Forelimb muscle (tissue), 1 donor: Measurements from ENCODE around the gene SKAP2. TPM values are rescaled to one million over a fixed set of nuclear protein-coding genes. Genes with fewer than 3 reads are reported as not detected.
A peak's percentile ranks its signal among the peaks of the same experiment; 100 is the strongest.

Experiments used
- DNase-seq: peaks from one replicate; pipeline ENCODE4 v3.0.0-alpha.2; 2013; ENCODE audit warnings: low read depth
- polyA plus RNA-seq: library from polyadenylated mRNA; unstranded; fragments of 120-200 nt; gene quantifications from one replicate; pipeline ENCODE4 v1.2.1, GENCODE V29; 2013; ENCODE audit not compliant: insufficient read length

SKAP2 gene
- polyA plus RNA-seq, 1 donor: 11.3 TPM

DNA sequence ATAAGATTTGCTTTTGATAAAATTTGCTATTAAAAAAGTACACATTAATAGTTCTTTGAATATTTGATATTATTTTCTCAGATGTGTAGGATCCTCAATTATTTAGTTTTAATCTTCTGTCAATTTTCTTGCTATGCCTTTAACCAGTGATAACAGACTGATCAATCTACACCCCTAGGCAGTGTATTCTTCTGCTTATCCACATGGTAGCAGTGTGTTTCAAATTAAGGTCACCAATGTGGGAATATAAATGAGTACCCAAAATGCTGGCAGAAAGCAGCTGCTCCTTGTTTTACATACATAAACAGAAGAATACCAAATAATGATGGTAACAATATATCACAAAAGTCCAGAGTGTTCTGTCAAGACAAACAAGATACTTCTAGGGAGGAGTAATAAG lies 87.0 kb downstream of the SKAP2 start:
- DNase-seq: no peak

DNA sequence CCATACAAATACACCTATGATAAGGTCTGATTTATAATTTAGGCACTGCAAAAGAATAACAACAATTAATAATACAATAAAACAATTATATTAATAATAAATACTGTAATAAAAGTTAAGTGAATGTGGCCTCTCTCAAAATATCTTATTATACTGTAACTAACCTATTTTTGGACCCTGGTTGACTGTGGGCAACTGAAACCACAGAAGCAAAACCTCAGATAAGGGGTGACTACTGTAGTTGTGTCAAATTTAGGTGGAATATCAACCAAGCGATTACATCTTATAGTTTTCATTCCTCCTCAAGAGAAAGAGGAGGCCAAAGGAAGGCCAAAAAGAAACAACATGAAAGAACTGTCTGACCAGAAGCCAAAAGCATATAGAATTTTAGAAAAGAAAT lies 103.9 kb downstream of the SKAP2 start:
- DNase-seq: no peak

DNA sequence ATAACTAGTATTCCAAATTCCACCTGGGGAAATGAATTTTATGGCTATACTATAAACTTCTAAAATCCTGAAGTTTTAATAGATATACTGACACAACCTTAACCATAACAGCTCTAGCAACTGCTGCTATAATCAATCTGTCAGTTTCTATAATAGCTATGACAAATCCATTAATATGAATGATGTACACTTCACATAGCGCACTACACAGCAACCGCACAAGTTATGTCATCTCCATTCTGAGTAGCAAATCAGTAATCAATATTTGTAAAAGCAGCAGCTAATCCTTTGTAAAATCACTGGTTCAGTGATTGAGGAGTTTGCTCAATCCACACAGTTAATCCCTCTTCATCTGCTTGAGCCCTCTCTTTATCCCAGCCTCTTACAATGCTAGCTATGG lies 105.3 kb downstream of the SKAP2 start:
- DNase-seq: no peak

DNA sequence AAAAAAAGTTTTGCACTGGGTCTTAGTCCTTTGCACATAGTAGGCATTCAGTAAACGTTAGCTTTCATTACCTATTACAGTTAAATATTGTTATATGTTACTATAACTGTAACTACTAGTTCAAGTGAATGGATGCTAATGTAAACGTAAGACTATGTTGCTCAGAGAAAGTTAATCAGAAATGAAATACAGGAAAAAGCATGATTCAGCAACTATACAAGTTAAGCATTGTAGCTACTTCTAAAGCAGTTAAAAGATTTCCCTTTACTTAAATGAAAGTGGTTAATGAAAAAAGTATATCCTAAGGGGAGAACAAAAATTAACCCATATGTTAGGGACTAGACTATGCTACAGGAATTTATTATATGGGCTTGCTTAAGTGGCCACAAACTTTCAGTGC lies 121.2 kb downstream of the SKAP2 start:
- no peak for DNase-seq

DNA sequence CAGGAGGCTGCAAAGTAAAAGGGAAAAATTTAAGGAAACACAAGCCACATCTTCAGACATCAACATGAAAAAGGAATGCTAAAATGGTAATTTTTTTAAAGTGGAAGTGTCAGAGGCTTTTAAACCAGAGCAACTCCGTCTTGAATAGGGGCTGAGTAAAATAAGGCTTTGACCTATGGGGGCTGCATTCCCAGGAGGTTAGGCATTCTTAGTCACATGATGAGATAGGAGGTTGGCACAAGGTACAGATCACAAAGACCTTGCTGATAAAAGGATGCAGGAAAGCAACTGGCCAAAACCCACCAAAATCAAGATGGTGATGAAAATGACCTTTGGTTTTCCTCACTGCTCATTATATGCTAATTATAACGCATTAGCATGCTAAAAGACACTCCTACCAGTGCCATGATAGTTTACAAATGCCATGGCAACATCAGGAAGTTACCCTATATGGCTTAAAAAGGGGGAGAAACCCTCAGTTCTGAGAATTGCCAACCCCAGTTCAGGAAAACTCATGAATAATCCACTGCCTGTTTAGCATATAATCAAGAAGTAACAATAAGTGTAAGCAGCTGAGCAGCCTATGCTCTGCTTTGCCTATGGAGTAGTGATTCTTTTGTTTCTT lies 128.3 kb downstream of the SKAP2 start:
- no peak for DNase-seq

DNA sequence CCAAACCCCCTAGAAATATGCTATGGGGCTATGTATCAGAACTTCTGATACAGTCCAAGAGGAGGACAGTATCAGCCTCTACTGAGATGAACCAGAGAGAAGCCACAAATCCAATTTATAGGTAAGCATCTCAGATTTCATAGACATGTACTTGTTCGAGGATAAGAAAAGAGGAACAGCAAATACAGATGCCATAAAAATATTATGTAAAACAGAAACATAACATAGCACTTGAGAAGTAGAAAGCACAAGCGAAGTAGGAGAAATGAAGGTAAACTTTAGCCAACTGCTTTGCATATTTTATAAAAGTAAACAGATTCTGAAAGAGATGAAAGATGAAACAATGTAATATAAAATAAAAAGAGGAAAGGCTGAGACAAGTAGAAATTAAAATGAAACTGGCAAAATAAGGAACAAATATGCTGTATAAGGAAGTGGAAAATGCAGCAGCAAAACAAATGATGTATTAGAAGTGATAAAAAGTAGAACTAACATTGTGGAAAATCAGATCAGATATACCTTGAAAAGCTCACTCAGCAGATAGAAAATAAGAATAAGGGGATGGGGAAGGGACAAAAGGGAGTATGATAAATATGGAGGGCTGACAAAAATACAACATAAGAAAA lies 135.1 kb downstream of the SKAP2 start:
- DNase-seq: no peak

DNA sequence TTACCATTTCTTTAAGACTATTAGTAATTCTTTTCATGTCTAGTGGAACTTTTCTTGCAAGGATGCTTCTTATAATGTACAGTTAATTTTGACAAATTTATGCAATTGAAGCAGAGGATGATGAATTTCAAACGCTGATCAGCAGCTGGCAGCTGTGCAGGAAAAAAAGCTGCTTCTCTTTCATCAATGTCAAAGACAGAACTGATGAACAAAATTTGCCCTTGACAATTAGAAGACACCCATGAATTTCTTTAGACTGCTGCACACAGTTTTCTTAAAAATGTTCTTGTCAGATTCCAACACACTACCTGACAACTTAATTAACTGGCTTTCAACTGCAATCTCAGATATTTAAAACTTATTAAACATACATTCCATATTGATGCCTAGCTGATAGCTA lies 138.3 kb downstream of the SKAP2 start:
- DNase-seq: no peak

DNA sequence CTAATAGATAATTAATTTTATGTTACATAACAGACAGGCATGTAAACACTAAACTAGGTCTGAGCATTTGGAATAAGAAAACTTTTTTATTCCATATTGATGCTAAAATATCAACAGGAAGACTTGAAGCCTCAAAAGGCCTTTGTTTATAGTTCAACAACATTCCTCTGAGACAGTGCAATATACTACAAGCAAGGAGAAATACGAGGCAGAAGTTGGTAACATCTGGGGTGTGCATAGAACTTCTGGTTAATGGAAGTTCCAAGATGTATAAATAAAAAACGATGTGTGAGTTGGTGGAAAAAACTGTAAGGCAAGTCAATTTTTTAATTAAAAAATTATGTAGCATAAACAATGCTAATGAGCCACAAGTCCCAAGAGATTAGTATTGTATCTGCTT lies 139.6 kb downstream of the SKAP2 start:
- DNase-seq: no peak

DNA sequence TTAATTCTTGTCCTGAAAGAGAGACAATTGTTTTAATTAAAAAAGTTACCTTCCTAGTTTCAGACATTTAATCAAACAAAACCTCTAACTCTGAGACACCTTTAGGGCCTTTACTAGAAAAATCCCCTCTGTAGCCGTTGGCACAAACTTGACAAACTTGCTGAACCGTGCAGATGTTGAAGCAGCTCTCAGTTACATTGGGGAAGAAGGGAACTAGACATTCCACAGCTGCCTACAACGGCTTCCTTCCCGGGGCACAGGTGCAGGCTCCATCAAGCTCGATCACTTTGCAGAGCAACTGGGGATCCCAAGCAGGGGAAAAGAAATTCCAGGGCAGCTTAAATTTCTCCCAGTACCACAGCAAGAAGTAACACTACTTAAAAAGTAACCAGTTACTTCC lies 141.3 kb downstream of the SKAP2 start:
- peak; percentile 41 for DNase-seq

DNA sequence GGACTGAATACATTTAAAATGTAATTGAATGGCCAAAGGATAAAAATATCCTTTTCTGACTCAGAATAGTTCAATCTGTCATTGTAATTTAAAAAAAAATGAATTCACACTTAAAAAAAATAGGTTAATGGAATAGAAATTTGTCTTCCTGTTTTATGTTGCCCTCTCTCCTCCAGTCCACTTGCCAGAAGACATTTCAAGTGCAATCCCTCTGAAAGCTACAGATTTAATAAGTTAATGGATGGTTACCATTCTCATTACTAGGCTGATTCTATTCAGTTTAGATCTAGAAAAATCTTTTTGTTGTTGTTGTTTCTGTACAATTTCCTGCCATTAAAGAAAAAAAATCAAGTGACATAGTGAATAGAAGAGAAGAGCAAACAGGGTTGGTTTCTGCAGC lies 142.9 kb downstream of the SKAP2 start:
- no peak for DNase-seq

DNA sequence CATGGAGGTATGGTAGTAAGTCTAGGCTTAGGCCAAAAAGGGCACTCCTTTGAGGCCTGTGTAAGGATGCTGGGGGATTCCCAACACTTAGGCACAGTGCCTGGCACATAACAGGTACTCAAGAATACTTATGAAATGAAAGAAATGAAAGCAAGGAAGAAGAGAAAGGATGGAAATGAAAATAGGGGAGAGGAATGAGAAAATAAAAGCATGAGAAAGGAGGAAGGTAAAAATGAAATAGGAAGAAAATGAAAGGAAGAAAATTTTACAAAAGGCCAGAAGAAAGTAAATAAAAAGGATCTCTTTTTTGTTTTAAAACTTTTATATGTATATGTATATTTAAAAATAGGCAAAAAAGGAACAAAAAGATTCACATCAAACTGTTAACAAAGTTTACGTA lies 146.3 kb downstream of the SKAP2 start:
- no peak for DNase-seq

DNA sequence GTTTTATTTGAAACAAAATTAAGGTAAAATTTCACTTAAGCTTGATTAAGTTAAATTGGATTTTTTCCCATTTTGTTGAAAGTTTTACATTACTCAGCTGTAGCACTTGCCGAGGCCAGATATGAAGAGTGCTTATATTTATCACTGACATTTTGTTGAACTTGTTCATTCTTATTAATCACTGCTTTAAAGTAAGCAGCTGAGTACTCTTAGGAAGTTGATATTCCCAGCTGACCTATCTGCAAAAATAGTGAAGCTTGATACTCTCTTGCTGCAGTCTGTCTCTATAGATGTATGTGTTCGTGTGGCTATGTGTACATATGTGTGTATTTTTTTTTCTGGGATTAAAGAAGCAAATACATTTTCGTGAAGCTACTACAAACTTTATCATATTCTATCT lies 150.0 kb downstream of the SKAP2 start:
- DNase-seq: no peak

DNA sequence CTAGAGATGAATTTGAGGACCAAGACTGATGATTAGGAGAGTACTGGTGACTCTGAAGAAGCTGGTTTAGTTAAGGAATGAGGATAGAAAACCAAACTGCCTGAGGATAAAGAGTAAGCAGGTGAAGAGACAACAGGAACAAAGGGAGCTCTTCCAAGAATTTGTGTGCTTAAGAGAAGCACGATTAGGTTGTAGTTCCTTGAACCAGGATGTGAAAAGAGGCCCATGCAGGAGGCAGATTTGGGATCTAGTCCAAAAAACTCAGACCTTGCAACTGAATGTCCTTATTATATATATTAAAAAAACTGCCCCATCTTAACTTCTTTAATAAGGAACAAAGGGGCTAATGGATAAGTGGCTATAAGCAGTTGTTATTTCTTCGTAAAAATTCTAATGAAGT lies 150.4 kb downstream of the SKAP2 start:
- no peak for DNase-seq

DNA sequence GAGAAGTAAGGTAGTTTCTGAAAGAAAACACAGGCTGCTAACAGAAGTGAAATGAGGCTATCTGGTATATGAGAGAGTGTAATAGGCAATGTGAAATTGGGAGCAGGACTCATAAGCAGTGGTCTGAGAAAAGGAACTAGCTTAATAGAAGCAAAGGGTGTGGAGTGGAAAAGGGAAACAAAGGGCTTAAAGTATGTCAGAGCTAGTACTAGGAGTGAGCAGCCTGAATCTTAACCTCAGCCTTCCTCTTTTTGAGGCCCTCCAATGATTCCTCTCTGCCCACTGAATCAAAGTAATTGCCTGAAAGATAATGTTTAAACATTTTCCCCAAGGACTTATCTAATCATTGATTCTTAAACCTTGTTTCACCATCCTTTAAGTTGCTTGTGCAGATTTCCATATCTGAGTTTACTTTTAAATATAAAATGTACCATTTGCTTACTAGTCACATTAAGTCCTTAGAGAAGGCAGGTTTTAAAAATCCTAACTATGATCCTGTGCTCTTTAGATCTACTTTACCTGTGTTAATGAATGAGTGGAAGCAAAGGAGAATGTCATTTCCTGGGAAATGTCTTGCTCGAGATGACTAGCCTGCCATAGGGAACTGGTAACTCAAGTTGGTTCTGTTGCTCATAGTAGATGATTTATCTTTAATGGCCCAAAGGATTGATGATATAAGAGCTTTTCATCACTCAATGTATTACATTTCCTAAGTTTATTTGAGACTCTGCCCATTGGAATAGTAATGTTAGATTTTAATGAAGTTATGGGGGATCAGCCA lies 155.0 kb downstream of the SKAP2 start:
- DNase-seq: no peak

DNA sequence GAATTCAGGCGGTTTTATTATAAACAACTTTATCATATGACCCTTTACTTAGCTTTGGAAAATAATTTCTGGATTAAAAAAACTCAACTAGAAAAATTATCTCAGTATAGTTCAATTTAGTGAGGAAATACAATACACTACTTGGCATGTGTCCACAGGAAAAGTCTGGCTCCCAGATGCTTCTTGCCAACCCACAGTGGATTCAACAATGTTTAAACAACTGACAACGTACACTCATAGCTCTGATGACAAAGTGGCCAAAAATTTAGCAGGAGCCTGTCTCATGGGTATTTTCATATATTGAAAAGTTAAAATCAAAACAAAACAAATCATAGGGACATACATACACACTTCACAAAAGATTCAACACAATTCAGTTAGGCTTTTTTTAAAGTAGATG lies 158.8 kb downstream of the SKAP2 start:
- peak; percentile 70 for DNase-seq

DNA sequence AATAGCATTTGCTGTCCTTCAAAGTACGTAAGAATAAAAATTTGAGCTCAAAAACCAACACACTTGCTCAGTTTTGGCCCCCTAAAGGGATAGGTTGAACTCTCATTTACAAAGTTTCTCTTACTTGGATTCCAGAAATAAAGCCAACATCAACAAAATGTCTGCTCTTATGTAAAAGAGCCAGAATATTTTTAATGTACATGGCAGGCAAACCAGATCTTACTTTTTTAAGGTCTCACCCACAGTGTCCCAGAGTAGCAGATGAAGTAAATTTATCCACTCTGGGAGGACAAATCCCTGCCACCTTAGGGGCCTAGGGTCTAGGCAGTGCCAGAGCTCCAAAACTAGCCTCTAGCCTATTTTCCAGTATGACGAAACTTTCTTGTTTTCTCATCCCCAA lies 159.6 kb downstream of the SKAP2 start:
- DNase-seq: no peak

DNA sequence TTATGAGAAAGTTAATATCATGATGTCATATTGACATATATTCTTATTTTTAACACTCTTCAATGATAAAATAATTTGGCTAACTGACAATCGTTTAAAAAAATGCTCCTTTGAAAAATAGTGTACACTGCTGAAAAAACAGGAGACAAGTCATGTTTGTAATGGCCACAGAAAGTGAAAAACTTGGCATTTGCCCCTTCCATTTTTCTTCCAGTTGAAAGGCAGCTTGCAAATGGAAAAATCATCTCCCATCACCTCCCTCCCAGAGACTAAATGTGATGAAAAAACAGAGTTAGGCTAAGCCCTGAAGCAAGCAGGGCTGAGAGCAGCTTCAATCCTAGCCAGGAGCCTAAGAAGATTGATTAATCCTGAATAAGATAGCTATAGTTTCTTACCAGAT lies 160.4 kb downstream of the SKAP2 start:
- no peak for DNase-seq

DNA sequence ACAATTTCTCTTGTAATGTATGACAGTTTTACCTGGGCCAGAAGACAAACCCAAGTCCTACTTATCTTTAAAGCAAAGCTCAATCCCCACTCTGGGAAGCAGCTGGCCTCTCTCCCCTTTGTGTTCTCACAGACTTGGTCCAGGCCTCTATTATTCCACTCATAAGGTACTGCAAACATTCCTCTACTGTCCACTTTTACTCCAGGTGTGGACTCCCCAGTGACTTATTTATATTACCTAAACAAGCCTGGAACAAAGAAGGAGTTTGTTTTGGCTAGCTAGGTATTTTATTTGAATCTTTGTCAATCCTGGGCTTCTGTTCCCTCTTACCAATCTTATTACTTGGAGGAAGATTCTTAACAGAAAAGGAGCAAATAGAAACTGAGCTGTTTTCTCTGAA lies 163.5 kb downstream of the SKAP2 start:
- DNase-seq: no peak

DNA sequence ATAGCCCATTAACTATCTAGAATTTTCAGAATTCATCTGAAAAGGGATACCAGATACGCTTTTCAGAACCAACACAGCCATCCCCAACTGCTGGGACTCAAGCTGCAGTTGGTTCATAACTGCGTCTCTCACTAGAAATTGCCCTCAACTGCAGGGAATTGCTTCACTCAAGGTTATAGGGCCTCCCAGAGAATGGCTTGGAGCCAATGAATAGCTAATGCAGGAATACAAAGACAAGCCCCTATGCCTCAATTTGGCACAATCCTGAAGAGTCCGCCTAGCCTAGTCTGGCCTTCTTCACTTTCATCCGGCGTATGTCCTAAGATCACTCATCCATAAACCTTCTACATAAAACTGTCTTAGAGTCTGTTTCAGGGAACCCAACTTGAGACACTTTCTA lies 164.0 kb downstream of the SKAP2 start:
- DNase-seq: no peak

DNA sequence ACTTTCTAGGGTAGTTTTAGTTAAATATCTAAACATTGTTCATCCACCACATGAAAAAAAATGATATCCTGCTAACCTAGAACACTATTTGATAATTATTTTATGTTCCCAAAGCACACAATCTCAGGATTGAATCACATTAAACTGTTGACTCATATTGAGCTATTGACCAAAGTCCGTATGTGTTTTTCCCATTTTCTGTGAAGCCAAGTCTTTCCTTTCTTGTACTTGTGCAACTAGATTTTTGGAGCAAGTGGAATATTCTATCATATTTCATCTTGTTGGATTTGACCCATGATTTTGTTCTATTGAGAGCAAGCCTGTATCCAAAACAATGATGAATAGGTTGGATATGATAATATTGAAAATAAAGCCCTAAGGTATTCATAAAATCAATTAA lies 164.6 kb downstream of the SKAP2 start:
- DNase-seq: peak; percentile 62

DNA sequence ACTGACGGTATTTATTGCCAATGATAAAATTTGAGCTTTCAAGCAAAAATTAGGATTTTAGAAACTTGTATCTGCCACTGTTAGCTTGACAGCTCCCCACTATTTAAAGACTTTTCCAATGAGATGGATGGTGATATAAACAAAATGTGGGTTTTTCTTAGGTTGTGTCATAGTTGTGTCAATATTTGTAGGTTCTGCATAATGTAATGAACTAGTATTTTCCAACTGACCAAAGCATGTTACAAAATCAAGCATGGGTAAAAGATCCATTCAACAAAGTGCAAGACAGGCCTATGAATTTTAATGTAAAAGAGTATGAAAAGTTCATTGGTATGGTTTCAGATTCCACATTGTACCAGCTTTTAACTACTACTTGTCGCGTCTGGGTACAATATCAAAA lies 165.6 kb downstream of the SKAP2 start:
- DNase-seq: no peak

DNA sequence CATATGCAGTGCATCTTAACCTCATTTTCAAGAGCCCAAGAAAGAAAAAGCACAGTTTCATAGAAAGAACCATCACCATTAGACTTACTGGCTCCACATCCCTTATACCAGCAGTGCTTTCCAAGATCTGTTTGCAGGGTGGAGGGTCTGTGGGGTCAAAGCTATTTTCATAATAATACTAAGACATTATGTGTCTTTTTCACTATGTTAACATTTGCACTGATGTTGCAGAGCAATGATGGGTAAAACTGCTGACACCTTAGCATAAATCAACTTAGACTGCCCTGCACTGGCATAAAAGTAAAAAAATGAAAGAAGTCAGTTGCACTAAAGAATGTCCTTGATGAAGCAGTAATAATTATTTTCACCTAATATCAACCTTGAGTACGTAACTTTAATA lies 166.2 kb downstream of the SKAP2 start:
- no peak for DNase-seq

DNA sequence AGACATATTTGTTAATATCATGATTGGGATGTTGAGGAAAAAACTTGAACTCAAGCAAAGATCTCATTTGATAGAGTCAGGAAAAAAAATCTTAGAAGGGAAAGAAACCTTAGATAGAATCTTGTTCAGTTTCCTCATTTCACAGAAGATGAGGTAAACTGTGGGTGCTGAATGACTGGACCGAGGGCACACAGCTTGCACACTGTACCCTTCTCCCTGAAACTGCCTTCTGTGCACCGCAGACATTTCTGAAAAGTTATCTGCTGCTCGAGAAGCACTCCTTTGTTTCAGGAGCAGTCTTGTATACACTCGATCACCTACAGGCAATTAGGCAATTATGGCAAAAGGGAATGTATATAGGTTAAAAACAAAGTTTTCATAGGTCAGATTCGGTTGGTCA lies 167.4 kb downstream of the SKAP2 start:
- no peak for DNase-seq
